Colonic mucosa (tissue), 4 donors: Measurements from ENCODE around the gene CKB. TPM values are rescaled to one million over a fixed set of nuclear protein-coding genes. Genes with fewer than 3 reads are reported as not detected.

Source experiments
- DNase-seq: peaks from one replicate; pipeline ENCODE4 v3.0.0-alpha.2; 2020
- H3K27ac ChIP-seq: fragments of 200-600 bp; one replicate; pipeline ENCODE4 v1.8.0; 2021
- H3K27me3 ChIP-seq: fragments of 200-600 bp; one replicate; pipeline ENCODE4 v1.8.0; 2021
- H3K36me3 ChIP-seq: fragments of 200-600 bp; one replicate; pipeline ENCODE4 v1.8.0; 2021
- H3K4me1 ChIP-seq: fragments of 200-600 bp; one replicate; pipeline ENCODE4 v1.8.0; 2021; ENCODE audit warnings: mild to moderate bottlenecking
- H3K4me3 ChIP-seq: fragments of 200-600 bp; one replicate; pipeline ENCODE4 v1.8.0; 2021
- H3K9ac ChIP-seq, 2 donors: one replicate each; pipeline ENCODE4 v1.7.0; 2013; ENCODE audit warnings: control low read depth in 2 of 2, low read depth in 2 of 2, low read length in 2 of 2
- H3K9me3 ChIP-seq: fragments of 200-600 bp; one replicate; pipeline ENCODE4 v1.8.0; 2021
- intact Hi-C: fragments of 100-400 bp; cut with DNase I; formaldehyde crosslinking; loops from one replicate; pipeline ENCODE4 v1.14.1; 2022
- total RNA-seq, 2 donors: library from RNA; stranded (reverse); fragmentation: NEBNext Ultra II Directional in 1 of 2; extraction: Animal tissue kit (Norgen Biotek cat#: 25700) in 1 of 2; gene quantifications; one replicate each; pipeline ENCODE4 v1.2.1, GENCODE V29; 2021
- TF ChIP-seq, protein P1 (sequence below): fragments of 200-600 bp; IDR thresholded peaks from one replicate; pipeline ENCODE4 v1.8.0; 2022; ENCODE audit warnings: antibody characterized with exemption, mild to moderate bottlenecking
- donor health status: healthy.
- donor health status: DM: no; HTN: no; CAD: no.
- donor health status: DM: no; HTN: no; CAD: no.

Gene CKB
- total RNA-seq, 2 donors from 2014 or later: 1,501 to 4,641 TPM

DNA sequence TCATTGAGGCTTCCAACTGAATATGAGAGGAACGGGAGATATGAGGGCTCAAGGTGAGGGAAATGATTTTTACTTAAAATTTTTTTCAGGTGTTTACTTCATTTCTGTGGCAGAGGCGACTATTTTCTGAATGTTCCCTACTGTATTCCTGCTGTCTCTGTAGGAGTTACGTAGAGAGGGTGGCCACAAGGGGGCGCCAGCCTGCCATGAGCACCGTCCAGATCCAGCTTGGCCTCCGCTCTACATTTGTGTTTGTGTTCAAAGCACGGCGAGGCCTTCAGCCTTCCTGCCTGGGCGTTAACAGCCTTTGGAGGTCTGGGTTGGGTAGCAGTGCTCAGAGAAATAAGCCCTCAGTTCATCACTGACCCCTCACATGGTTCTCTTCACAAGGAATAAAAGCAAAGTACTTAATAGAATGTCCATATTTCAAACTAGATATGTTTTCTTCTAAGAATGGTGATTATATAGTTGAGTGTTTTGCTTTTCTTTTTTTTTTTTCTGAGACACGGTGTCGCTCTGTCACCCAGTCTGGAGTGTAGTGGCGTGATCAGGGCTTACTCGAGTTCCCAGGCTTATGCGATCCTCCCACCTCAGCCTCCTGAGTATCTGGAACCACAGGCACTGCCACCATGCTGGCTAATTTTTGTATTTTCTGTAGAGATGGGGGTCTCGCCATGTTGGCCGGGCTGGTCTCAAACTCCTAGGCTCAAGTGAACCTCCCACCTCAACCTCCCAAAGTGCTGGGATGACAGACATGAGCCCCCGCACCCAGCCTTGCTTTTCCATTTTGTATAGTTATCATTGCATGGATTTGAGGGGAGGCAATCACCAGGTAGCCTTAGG, 22.3 kb downstream of the CKB start:
- Histone ChIP-seq H3K4me1 (no peaks in the 10 kb centered on the region), H3K27ac (no peak overlapping the region), H3K27me3 (no peaks in the 10 kb centered on the region), H3K9me3 (no peaks in the 10 kb centered on the region), H3K9ac (no peak overlapping the region), H3K4me3 (no peak overlapping the region), H3K36me3 (peaks cover 23% of the 10 kb centered on the region)
- TF ChIP-seq, protein P1, sequence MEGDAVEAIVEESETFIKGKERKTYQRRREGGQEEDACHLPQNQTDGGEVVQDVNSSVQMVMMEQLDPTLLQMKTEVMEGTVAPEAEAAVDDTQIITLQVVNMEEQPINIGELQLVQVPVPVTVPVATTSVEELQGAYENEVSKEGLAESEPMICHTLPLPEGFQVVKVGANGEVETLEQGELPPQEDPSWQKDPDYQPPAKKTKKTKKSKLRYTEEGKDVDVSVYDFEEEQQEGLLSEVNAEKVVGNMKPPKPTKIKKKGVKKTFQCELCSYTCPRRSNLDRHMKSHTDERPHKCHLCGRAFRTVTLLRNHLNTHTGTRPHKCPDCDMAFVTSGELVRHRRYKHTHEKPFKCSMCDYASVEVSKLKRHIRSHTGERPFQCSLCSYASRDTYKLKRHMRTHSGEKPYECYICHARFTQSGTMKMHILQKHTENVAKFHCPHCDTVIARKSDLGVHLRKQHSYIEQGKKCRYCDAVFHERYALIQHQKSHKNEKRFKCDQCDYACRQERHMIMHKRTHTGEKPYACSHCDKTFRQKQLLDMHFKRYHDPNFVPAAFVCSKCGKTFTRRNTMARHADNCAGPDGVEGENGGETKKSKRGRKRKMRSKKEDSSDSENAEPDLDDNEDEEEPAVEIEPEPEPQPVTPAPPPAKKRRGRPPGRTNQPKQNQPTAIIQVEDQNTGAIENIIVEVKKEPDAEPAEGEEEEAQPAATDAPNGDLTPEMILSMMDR: peak; percentile 90
- intact Hi-C loops: loop anchor here (5.0 kb wide), 1 partner anchor 47 kb away; no protein-coding TSS in a partner anchor
- peak; percentile 89 for DNase-seq

DNA sequence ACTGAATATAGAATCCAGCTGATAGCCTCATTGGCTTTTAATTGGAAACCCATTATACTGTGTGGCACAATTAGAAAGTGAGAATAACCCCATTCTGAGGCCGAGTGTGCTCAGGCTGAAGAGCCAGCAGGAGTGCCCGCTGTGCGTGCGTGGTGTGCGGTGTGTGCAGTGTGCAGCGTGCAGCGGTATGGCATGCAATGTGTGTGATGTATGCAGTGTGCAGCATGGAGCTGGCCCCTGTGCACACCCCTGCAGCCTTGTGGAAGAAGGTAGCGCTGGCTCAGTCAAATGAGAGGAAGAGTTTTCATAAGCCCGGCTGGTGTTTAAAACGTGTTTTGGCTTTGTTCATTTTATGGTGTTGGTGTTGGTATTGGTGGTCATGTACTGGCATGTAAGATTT, 22.9 kb downstream of the CKB start:
- intact Hi-C loops: loop anchor here (5.0 kb wide), 1 partner anchor 48 kb away; no protein-coding TSS in a partner anchor
- no peak overlapping the region for H3K27ac ChIP-seq
- DNase-seq: no peak
- no peaks in the 10 kb centered on the region for H3K4me1 ChIP-seq
- no peak overlapping the region for H3K4me3 ChIP-seq
- H3K9ac ChIP-seq: no peak overlapping the region
- TF ChIP-seq, protein P1: no peak
- H3K36me3 ChIP-seq: peaks cover 16% of the 10 kb centered on the region
- no peaks in the 10 kb centered on the region for H3K9me3 ChIP-seq
- H3K27me3 ChIP-seq: no peaks in the 10 kb centered on the region

DNA sequence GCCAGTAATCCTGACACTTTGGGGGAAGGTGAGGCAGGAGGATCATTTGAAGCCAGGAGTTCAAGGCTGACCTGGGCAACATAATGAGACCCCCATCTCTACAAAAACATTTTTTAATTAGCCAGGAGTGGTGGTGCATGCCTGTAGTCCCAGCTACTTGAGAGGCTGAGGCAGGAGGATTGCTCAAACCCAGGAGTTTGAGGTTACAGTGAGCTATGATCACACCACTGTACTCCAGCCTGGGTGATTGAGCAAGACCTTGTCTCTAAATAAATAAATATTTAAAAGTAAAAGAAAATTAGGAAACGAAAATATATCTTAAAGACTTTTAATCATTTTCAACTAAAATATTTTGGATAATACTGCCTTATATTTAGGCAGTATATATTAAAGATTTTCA, 25.9 kb downstream of the CKB start:
- no peaks in the 10 kb centered on the region for H3K36me3 ChIP-seq
- intact Hi-C loops: no loop called here

DNA sequence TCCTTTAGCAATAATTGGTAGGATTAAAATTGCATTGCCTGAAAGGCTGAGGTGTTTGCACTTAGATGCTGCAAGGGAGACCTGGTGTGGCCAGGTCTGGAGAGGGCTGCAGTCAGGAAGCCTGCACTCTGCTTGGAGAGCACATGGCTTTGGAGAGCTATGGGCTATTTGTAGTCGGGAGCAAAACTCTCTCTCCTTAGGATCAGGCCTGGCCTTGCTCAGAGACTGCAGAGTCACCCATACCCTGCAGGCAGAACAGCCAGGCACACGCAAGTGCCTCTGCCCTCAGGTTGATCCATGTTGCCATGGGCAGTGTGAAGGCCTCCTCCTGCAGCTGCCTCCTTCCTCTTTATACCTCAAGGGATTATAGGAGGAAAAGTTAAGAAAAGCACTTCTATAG, 26.8 kb downstream of the CKB start:
- no peaks in the 10 kb centered on the region for H3K36me3 ChIP-seq
- no peaks in the 10 kb centered on the region for H3K4me1 ChIP-seq
- no peak overlapping the region for H3K9ac ChIP-seq
- intact Hi-C loops: no loop called here
- H3K27me3 ChIP-seq: no peaks in the 10 kb centered on the region
- no peak overlapping the region for H3K4me3 ChIP-seq
- H3K27ac ChIP-seq: no peak overlapping the region
- TF ChIP-seq, protein P1: no peak
- no peak for DNase-seq
- H3K9me3 ChIP-seq: no peaks in the 10 kb centered on the region

More for the DNA sequence above, 25.9 kb downstream of the CKB start:
- no peaks in the 10 kb centered on the region for H3K27me3 ChIP-seq
- no peaks in the 10 kb centered on the region for H3K9me3 ChIP-seq
- no peak overlapping the region for H3K9ac ChIP-seq
- TF ChIP-seq, protein P1: no peak
- H3K27ac ChIP-seq: no peak overlapping the region
- no peak overlapping the region for H3K4me3 ChIP-seq
- DNase-seq: no peak
- no peaks in the 10 kb centered on the region for H3K4me1 ChIP-seq

DNA sequence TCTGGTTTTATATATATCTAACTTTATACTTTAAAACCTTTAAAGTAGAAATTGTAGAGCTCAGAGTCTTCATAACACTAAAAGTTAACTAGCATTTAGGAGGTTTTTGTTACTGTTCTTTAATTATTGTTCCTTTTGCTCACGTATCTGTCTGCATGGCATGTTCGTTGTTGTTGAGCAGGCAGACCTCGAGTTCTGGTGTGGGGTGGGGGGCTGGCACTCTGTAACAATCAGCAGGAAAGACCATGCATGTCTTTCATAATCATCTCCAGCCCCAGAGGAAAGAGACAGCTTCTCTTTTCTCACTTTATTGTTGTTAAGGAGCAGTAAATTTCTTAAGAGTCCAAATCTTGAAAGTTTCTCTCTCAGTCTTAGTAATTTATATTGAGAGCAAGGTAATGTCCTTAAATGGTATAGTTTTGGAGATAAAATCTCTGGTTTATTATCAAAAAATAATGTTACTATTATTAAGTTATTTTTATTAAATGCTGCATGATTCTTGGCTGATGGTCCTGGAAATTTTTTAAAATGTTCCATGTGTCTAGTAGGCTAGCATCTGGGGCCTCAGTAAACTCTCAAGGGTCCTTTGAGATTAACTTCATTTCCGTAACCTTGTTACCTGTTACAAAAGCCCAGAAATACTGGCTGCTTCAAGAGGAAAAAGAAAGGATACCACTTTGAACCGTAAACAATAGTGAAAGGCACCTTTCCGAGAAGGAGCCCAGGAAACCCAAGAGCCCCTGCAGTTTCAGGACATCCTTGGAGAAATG, 30.3 kb downstream of the CKB start:
- TF ChIP-seq, protein P1: no peak
- Histone ChIP-seq H3K4me1 (no peaks in the 10 kb centered on the region), H3K27me3 (no peaks in the 10 kb centered on the region), H3K27ac (no peak overlapping the region), H3K36me3 (no peaks in the 10 kb centered on the region), H3K9me3 (no peaks in the 10 kb centered on the region), H3K9ac (no peak overlapping the region), H3K4me3 (no peak overlapping the region)
- DNase-seq: no peak
- intact Hi-C loops: no loop called here
